ENCODE results near the gene SFRP5.

Gene SFRP5

DNA sequence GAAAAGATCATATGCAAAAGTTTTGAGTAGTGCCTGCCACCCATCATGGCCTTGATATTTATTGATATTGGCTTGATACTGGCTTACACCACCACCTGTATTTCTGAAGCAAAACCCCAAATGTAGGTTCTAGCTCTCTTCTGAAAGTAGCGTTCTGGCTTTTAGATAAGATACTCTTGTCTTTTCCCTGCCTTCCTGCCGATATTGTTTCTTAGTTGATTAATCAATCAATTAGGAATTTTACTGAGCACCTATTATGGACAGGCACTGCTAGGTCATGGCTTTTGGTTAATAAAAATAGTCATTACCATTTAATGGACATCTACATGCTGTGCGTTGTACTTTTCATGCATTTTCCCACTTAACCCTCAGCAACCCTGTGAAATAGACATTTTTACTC, 7.9 kb downstream of the SFRP5 start:
- no peak for TF ChIP-seq GATA3 (IDR thresholded peaks at IDR 0.05; ENCODE audit: low read depth, low read length)
- no peak for TF ChIP-seq GATA2 (IDR thresholded peaks at IDR 0.05; ENCODE audit: low read depth, low read length)

- TF ChIP-seq GATA3 (IDR thresholded peaks at IDR 0.05; ENCODE audit: low read depth, low read length), result no peak
- TF ChIP-seq GATA2 (IDR thresholded peaks at IDR 0.05; ENCODE audit: low read depth, low read length), result no peak
Measured at GRCh38 chr10:97763411-97763810, 8.4 kb downstream of the SFRP5 start.

DNA sequence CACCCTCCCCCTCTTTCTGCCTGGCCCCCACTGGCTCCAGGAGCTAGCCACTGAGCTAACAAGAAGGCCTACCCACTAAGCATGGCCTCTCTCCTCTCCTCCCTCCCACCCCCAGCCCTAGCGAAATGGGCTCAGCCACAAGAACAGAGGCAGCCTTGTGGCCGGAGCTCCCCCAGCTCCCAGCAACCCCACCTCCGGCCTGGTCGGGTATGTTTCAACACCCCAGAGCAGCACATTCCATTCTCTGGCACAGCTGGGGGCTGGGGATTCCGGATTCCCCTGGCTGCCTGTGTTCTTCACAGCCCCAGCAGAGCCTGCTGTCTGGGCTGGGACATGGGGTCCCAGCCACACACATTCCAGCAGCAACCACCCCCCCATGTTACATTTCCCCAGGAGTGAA, 9.0 kb downstream of the SFRP5 start:
- TF ChIP-seq GATA2 (IDR thresholded peaks at IDR 0.05; ENCODE audit: low read depth, low read length) (no peak), GATA3 (IDR thresholded peaks at IDR 0.05; ENCODE audit: low read depth, low read length) (no peak)

DNA sequence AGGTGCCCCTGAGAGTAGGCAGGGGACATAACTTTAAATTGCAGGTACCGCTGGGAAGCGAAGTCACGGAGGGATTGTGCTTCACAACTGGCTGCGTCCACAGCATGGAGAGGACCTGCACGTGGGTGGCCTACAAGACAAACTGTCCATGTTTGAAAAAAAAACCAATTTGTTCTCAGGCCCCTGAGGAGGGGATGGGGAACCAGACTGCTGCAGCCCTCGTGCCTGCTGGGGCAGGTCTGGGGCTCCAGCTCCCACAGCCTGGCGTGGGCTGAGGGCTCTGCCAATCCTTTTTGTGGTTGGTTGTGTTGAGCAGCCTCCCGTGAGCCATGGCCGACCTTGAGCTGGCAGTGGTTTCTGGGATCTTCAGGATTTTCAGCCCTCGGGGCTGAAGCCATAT, 9.7 kb downstream of the SFRP5 start:
- TF ChIP-seq GATA3 (IDR thresholded peaks at IDR 0.05; ENCODE audit: low read depth, low read length), result no peak
- no peak for TF ChIP-seq GATA2 (IDR thresholded peaks at IDR 0.05; ENCODE audit: low read depth, low read length)

DNA sequence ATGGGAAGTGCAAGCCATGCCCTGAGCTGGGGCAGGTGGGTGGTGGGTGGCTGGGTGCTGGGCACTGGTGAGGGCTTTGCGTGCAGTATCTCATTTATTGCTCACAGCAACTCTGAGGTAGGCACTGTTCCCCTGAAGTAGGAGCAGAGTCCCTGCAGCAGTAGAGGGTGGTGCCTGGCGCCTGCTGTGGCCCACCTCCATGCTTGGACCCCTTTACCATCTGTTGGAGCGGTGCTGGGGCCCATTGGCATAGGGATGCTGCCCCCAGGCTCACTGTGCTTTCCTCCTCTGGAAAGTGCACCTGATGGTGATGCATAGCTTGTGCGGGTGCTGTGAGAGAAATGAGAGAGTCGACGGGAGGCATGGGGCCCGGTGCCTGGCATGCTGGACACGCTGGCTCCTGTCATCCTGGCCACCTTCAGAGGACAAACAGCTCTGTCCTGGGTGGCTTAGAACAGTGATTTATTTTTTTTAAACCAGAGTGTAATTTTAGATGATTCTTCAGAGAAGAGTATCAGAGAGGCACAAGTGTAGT, 10.4 kb downstream of the SFRP5 start:
- TF ChIP-seq GATA3 (IDR thresholded peaks at IDR 0.05; ENCODE audit: low read depth, low read length) (no peak), GATA2 (IDR thresholded peaks at IDR 0.05; ENCODE audit: low read depth, low read length) (no peak)

DNA sequence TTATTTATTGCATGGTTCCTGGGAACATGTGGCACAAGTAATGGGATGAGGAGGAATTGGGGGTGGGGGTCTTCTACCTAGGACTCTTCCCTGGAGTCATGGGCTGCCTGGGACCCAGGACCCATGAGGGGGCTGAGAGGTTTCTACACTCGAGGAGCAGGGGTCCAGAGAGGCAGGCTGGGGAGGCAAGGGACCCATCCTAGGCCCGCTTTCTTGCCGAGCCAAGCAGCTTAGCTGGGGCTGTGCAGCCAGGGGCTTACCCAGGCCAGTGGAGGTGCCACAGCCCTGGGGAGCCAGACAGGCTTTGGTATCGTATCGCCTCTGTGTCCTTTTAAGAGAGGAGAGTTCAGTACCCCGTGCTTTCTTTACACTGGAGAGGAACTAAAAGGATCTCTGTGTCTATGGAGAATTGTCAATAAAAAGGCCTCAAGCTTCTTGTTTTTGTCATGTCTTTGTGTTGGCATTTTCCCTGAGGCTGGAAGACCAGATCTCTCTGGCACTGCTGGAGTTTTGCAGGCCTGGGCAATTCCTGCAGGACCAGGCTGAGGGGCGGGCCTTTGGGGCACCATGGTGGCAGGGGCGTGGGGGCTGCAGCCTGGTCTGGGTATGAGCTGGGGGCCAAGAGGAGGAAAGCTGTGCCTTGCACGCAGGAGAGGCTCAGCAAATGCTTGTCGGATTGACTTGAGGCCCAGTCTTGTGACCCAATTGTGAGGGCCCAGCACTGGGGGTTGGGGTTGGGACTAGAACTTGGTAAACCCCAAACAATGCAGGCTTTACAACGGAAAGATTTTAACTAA, 11.1 kb downstream of the SFRP5 start:
- TF ChIP-seq GATA3 (IDR thresholded peaks at IDR 0.05; ENCODE audit: low read depth, low read length) (no peak), GATA2 (IDR thresholded peaks at IDR 0.05; ENCODE audit: low read depth, low read length) (no peak)

- no peak for TF ChIP-seq GATA3 (IDR thresholded peaks at IDR 0.05; ENCODE audit: low read depth, low read length)
- no peak for TF ChIP-seq GATA2 (IDR thresholded peaks at IDR 0.05; ENCODE audit: low read depth, low read length)
Measured at GRCh38 chr10:97759946-97760345, 11.9 kb downstream of the SFRP5 start.

GRCh38 chr10:97759158-97759887, 12.5 kb downstream of the SFRP5 start:
- TF ChIP-seq GATA3 (IDR thresholded peaks at IDR 0.05; ENCODE audit: low read depth, low read length) (no peak), GATA2 (IDR thresholded peaks at IDR 0.05; ENCODE audit: low read depth, low read length) (no peak)

DNA sequence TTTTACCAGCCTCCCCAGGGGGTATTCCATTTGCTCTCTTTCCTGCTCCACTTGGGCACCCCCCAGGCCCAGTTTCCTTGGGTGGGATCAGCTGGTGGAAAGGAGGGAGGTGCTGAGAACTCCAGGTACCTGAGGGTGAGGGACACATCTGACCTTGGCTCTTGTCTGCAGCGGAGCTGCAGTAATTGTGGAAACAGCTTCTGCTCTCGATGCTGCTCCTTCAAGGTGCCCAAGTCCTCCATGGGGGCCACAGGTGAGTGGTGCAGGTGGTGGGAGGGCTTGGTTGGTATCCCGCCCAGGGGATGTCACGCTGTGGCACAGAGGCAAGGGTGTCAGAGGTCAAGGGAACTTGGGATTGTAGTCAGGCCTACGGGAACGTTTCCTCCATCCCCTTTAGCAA, 14.3 kb downstream of the SFRP5 start:
- TF ChIP-seq GATA3 (IDR thresholded peaks at IDR 0.05; ENCODE audit: low read depth, low read length) (no peak), GATA2 (IDR thresholded peaks at IDR 0.05; ENCODE audit: low read depth, low read length) (no peak)

DNA sequence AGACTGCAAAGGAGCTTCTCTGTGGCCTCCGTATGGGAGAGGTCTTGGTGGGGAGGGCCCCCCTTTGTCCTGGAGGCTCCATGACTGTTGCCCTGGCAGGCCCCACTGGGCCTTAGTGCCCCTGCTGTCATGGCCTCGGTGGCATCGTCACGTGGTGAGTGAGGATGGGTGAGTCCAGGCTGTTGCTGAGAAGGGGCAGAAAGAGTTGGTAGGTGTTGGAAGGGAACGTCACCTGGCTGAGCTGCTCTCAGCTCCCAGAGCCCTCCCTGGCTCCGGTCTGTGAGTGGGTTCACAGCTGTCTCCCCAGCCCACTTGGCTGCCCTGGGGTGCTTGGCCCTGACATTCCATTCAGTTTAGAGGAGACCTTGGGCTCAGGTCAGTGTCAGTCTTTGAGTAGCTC, 16.1 kb downstream of the SFRP5 start:
- TF ChIP-seq GATA2 (IDR thresholded peaks at IDR 0.05; ENCODE audit: low read depth, low read length), result no peak
- no peak for TF ChIP-seq GATA3 (IDR thresholded peaks at IDR 0.05; ENCODE audit: low read depth, low read length)

GRCh38 chr10:97754726-97755125, 17.1 kb downstream of the SFRP5 start:
- no peak for TF ChIP-seq GATA3 (IDR thresholded peaks at IDR 0.05; ENCODE audit: low read depth, low read length)
- no peak for TF ChIP-seq GATA2 (IDR thresholded peaks at IDR 0.05; ENCODE audit: low read depth, low read length)

- TF ChIP-seq GATA3 (IDR thresholded peaks at IDR 0.05; ENCODE audit: low read depth, low read length) (no peak), GATA2 (IDR thresholded peaks at IDR 0.05; ENCODE audit: low read depth, low read length) (no peak)
Measured at GRCh38 chr10:97752956-97753355, 18.8 kb downstream of the SFRP5 start.

DNA sequence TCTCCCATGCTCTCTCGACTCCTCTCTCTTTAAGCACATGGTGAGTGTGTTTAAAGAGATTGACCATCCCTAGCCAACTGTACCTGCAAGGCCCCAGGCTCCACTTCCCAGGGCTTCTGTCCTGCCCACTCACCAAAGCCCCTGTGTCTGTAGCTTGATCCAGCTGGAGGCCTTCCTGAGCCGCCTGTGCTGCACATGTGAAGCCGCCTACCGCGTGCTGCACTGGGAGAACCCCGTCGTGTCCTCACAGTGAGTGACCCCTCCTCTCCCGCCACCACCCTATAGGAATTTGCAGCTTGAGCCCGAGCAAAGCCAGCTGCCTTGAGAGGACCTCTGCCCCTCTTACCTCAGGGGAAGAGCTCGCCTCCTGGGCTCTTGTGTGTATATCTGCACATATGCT, 23.7 kb downstream of the SFRP5 start:
- TF ChIP-seq GATA2 (IDR thresholded peaks at IDR 0.05; ENCODE audit: low read depth, low read length) (no peak), GATA3 (IDR thresholded peaks at IDR 0.05; ENCODE audit: low read depth, low read length) (no peak)

DNA sequence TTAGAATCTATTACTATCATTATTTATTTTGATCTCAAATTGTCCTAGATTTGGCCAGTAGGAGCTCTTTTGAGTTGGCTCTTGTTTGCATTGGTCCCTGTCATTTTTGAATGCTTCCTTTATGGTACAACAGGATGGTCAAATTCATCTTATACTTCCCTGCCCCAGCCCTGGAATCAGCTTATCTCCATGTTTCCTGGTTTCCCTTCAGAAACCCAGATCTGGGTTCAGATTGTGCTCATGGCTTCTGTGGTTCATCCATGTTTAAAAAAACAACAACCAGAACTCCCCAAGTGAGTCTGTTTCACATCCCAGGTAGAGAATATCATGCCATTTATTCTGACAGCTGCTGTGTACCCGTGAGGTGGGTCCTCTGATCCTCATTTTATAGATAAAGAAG, 24.2 kb downstream of the SFRP5 start:
- TF ChIP-seq GATA3 (IDR thresholded peaks at IDR 0.05; ENCODE audit: low read depth, low read length) (no peak; the same call in 1 of the 2 replicates), GATA2 (IDR thresholded peaks at IDR 0.05; ENCODE audit: low read depth, low read length) (peak; percentile 65; the same call in 1 of the 2 replicates)

Data from SH-SY5Y (cell line).